SK-N-SH (cell line): ENCODE data around the gene TBXT.

Experiments used
- EP300 ChIP-seq, 2 experiments: IDR thresholded peaks; 2 replicates each; pipeline versions ENCODE4 v1.4.0 to v1.6.1; 2012; ENCODE audit warnings: borderline replicate concordance in 1 of 2, low read depth in 1 of 2, low read length in 1 of 2
- FOXM1 ChIP-seq: IDR thresholded peaks from 2 replicates; pipeline ENCODE4 v1.4.0; 2012; ENCODE audit warnings: low read depth, mild to moderate bottlenecking
- GABPA ChIP-seq: IDR thresholded peaks from 2 replicates; pipeline ENCODE4 v1.4.0; 2012; ENCODE audit warnings: low read depth, mild to moderate bottlenecking
- MXI1 ChIP-seq: IDR thresholded peaks from 2 replicates; pipeline ENCODE4 v1.6.1; 2012; ENCODE audit warnings: mild to moderate bottlenecking, low read depth, low read length, improper control_type of control experiment
- NRF1 ChIP-seq: IDR thresholded peaks from 2 replicates; pipeline ENCODE4 v1.6.1; 2012; ENCODE audit warnings: low read depth, mild to moderate bottlenecking, low read length
- POLR2AphosphoS5 ChIP-seq: IDR thresholded peaks from 2 replicates; pipeline ENCODE4 v1.6.1; 2012; ENCODE audit warnings: low read depth, low read length
- RAD21 ChIP-seq: IDR thresholded peaks from 2 replicates; pipeline ENCODE4 v1.6.1; 2012; ENCODE audit warnings: mild to moderate bottlenecking, low read length
- RXRA ChIP-seq: IDR thresholded peaks from 2 replicates; pipeline ENCODE4 v1.4.0; 2012; ENCODE audit warnings: low read depth, mild to moderate bottlenecking, borderline replicate concordance
- TF ChIP-seq, protein P1 (sequence below): fragments of 200-600 bp; sonication (generic); IDR thresholded peaks from 2 replicates; pipeline ENCODE4 v1.6.1; 2017; ENCODE audit warnings: antibody characterized with exemption, mild to moderate bottlenecking, moderate library complexity
- TF ChIP-seq, protein P2 (sequence below): fragments of 150-350 bp; IDR thresholded peaks from 2 replicates; pipeline ENCODE4 v1.6.1; 2017; ENCODE audit warnings: antibody characterized with exemption, low read length, low read depth, borderline replicate concordance
- TF ChIP-seq, protein P3 (sequence below): IDR thresholded peaks from 2 replicates; pipeline ENCODE4 v1.4.0; 2012; ENCODE audit warnings: low read depth, borderline replicate concordance

DNA sequence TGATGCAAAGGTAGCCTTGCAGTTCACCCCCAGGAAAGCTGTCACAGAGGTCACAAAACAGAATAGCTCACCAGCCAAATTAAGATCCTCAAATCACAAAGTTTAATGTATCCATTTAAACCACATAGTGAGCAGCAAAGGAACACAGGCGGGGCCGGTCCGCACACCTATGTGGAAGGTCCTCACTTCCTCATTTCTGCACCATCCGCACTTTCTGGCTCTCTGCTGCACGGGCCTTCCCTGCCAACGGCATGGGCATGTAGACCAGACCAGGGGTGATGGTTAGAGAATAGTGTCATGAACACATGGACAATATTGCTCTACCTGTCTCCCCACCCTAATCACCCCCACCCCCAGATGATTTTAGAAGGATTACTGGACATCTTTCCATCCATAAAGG lies 12.1 kb upstream of the TBXT start:
- no peak for TF ChIP-seq MXI1
- TF ChIP-seq, protein P1, sequence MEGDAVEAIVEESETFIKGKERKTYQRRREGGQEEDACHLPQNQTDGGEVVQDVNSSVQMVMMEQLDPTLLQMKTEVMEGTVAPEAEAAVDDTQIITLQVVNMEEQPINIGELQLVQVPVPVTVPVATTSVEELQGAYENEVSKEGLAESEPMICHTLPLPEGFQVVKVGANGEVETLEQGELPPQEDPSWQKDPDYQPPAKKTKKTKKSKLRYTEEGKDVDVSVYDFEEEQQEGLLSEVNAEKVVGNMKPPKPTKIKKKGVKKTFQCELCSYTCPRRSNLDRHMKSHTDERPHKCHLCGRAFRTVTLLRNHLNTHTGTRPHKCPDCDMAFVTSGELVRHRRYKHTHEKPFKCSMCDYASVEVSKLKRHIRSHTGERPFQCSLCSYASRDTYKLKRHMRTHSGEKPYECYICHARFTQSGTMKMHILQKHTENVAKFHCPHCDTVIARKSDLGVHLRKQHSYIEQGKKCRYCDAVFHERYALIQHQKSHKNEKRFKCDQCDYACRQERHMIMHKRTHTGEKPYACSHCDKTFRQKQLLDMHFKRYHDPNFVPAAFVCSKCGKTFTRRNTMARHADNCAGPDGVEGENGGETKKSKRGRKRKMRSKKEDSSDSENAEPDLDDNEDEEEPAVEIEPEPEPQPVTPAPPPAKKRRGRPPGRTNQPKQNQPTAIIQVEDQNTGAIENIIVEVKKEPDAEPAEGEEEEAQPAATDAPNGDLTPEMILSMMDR, result no peak
- TF ChIP-seq NRF1, result no peak
- no peak for TF ChIP-seq RAD21
- TF ChIP-seq, protein P2, sequence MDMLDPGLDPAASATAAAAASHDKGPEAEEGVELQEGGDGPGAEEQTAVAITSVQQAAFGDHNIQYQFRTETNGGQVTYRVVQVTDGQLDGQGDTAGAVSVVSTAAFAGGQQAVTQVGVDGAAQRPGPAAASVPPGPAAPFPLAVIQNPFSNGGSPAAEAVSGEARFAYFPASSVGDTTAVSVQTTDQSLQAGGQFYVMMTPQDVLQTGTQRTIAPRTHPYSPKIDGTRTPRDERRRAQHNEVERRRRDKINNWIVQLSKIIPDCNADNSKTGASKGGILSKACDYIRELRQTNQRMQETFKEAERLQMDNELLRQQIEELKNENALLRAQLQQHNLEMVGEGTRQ, result no peak
- no peak for TF ChIP-seq GABPA
- no peak for TF ChIP-seq POLR2AphosphoS5
- no peak for TF ChIP-seq EP300 (IDR thresholded peaks at IDR 0.05; ENCODE audit: borderline replicate concordance in 1 of 2, low read depth in 1 of 2, low read length in 1 of 2)
- no peak for TF ChIP-seq FOXM1
- TF ChIP-seq, protein P3, sequence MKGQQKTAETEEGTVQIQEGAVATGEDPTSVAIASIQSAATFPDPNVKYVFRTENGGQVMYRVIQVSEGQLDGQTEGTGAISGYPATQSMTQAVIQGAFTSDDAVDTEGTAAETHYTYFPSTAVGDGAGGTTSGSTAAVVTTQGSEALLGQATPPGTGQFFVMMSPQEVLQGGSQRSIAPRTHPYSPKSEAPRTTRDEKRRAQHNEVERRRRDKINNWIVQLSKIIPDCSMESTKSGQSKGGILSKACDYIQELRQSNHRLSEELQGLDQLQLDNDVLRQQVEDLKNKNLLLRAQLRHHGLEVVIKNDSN, result no peak
- no peak for TF ChIP-seq RXRA
